ENCODE results near the gene ABCF1.

DNA sequence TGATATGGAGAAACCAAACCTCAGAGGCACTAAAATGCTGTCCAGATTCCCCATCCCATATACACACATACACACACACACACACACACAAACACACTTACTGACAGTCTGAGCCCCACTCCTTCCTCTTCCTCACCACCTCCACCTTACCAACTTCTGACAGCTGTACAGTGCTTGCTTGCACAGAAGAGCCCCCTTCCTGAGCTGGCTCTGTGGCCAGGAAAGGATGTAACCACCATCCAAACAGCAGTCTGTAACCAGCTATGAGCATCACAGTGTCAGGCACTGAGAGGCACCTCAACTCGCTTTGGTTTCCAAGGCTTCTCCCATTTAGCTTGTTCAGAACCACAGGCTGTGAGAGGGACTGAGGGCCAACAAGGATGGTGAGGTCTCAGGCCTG lies 69.8 kb downstream of the ABCF1 start:
- TF ChIP-seq JUND (IDR thresholded peaks at IDR 0.05) = no peak
- TF ChIP-seq, protein P1, sequence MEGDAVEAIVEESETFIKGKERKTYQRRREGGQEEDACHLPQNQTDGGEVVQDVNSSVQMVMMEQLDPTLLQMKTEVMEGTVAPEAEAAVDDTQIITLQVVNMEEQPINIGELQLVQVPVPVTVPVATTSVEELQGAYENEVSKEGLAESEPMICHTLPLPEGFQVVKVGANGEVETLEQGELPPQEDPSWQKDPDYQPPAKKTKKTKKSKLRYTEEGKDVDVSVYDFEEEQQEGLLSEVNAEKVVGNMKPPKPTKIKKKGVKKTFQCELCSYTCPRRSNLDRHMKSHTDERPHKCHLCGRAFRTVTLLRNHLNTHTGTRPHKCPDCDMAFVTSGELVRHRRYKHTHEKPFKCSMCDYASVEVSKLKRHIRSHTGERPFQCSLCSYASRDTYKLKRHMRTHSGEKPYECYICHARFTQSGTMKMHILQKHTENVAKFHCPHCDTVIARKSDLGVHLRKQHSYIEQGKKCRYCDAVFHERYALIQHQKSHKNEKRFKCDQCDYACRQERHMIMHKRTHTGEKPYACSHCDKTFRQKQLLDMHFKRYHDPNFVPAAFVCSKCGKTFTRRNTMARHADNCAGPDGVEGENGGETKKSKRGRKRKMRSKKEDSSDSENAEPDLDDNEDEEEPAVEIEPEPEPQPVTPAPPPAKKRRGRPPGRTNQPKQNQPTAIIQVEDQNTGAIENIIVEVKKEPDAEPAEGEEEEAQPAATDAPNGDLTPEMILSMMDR (IDR thresholded peaks at IDR 0.05 in 2 of 3, conservative IDR thresholded peaks at IDR 0.05 in 1 of 3; ENCODE audit: borderline replicate concordance in 1 of 3, insufficient read depth in 1 of 3, low read depth in 2 of 3, low read length in 2 of 3) = no peak
- TF ChIP-seq, protein P2, sequence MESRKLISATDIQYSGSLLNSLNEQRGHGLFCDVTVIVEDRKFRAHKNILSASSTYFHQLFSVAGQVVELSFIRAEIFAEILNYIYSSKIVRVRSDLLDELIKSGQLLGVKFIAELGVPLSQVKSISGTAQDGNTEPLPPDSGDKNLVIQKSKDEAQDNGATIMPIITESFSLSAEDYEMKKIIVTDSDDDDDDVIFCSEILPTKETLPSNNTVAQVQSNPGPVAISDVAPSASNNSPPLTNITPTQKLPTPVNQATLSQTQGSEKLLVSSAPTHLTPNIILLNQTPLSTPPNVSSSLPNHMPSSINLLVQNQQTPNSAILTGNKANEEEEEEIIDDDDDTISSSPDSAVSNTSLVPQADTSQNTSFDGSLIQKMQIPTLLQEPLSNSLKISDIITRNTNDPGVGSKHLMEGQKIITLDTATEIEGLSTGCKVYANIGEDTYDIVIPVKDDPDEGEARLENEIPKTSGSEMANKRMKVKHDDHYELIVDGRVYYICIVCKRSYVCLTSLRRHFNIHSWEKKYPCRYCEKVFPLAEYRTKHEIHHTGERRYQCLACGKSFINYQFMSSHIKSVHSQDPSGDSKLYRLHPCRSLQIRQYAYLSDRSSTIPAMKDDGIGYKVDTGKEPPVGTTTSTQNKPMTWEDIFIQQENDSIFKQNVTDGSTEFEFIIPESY (IDR thresholded peaks at IDR 0.05; ENCODE audit: extremely low read depth, insufficient replicate concordance, low read length) = no peak

Data from HCT116 (cell line).